Measurements from ENCODE around the gene NUFIP2.

- TF ChIP-seq CTCF (IDR thresholded peaks at IDR 0.05) (no peak), POLR2A (IDR thresholded peaks at IDR 0.05) (no peak)
These were observed 37.7 kb upstream of the NUFIP2 start for GRCh38 chr17:29331708-29332085.
